ENCODE measurements around the gene PHGDH.

DNA sequence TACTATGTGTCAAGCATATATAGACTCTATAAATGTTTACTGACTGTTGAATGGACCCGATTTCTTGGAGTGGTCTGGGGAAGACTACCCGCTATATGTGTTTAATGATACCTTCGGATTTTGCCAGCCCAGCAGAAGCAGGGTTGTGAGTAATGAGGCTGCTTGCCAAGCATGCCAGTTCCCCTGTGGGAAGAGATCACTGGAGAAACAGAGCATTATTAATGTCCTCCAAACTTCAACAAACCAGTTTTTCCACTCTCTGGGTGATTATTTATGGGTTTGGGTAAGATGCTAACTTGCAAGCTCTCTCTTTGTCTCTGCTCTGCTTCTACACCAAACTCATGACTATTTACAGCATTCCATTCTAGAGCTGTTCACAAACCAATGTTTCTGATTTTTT lies 25.1 kb upstream of the PHGDH start:
- TF ChIP-seq CTCF (IDR thresholded peaks at IDR 0.05) (no peak), POLR2A (IDR thresholded peaks at IDR 0.05) (no peak)

Data from uterus (tissue), 2 donors.